Ecto neural progenitor cell (in vitro differentiated cells): ENCODE data around the gene BBS9.

Experiments used
- DNase-seq: peaks from one replicate; pipeline ENCODE4 v3.0.0-alpha.2; 2018; ENCODE audit warnings: low spot score

The BBS9 gene

DNA sequence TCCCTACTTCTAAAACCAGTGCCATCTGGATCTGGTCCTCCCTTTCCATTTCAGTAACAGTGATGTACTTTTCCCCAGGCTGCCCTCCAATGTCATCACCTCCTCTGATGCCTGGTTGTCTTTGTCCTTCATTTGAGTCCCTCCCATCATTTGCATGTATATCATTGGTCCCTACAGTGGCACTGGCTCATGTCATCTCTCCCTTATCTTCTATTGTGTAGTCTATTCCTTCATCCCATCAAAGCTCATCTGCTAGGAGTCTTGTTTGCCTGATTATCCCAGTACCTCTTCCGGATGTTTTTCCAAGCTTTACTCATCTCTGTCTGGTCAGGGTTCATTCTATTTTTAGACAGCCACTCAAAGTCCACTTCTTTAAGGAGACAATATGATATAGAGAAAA lies 483.1 kb downstream of the BBS9 start:
- no peak for DNase-seq

GRCh38 chr7:33614357-33615117 lies 485.2 kb downstream of the BBS9 start:
- no peak for DNase-seq

DNA sequence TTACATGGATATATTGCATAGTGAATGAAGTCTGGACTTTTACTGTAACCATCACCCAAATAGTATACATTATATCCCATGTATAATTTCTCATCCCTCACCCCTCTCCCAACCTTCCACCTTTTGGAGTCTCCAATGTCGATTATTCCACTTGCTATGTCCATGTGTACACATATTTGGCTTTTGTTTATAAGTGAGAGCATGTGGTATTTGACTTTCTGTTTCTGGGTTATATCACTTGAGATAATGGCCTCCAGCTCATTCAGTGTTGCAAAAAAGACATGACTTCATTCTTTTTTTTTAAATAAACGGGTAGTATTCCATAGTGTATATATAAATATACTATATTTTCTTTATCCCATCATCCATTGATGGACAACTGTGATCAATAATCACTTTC lies 487.4 kb downstream of the BBS9 start:
- no peak for DNase-seq

GRCh38 chr7:33619264-33619663 lies 489.9 kb downstream of the BBS9 start:
- no peak for DNase-seq

GRCh38 chr7:33623267-33623666 lies 493.9 kb downstream of the BBS9 start:
- DNase-seq, result no peak

- no peak for DNase-seq
Measured at GRCh38 chr7:33624215-33624614, 494.9 kb downstream of the BBS9 start.

DNA sequence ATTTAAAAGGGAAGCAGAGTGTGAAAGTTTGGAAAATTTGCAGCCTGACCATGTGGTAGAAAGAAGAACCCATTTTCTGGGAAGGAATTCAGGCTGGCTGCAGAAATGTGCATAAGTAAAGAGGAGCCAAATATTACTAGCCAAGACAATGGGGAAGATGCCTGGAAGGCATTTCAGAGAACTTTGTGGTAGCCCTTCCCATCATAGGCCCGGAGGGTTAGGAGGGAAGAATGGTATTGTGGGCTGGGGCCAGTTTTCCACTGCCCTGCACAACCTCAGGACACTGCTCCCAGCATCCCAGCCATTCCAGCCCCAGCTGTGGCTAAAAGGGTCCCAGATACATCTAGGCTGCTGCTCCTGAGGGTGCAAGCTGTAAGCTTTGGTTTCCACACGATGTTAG lies 497.5 kb downstream of the BBS9 start:
- no peak for DNase-seq

- DNase-seq, result no peak
Measured at GRCh38 chr7:33627741-33628140, 498.4 kb downstream of the BBS9 start.

GRCh38 chr7:33628894-33629293 lies 499.5 kb downstream of the BBS9 start:
- no peak for DNase-seq

DNA sequence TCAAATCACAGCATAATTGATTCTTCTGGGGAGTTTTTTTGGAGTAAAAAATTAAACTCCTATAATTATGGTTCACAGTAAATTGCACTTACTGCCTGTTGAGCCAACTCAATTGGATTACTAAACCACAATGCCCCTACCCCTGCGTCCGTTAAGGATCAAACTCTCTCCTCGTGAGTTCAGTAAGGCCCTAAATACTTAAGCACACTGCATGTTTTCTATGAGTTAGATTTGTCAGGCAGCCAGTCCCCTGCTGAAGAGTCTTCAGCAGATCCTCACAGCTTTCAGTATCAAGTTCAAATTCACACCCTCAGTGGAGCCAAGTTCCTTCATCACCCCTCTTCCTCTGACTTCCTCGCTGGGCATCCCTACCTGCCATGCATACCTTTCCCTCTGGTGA lies 501.0 kb downstream of the BBS9 start:
- no peak for DNase-seq

- DNase-seq, result no peak
Measured at GRCh38 chr7:33632322-33632721, 503.0 kb downstream of the BBS9 start.

DNA sequence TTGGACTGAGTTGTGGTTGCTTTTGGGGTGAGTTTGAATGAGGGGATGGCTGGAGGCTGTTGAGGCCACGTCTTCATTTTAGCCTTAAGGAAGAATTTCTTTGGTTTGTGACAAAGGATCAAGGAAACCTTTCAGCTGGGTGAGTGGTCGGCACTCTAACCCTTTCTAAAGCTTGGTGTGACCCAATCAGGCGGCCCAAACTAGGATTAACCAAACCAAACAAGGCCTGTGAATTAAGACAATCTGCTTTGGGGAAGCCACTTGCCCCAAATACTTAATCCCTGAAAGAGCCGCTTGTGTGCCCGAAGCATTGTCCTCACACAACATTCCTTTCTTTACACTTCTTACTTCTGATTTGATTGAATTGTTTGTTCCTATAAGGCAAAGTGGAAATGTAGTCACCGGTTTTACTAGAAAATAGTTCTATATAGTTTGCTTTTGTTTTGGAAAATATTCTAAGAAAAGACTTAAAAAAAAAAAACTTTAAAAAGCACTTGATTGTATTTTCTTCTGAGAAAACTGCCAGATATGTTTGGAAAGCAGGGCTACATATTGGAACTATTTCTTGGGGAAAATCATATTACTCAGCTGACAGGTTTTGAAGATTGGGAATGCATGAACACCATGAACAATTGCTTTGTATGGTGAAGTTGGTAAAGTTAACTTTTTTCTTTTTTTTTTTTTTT lies 503.6 kb downstream of the BBS9 start:
- DNase-seq, result peak; percentile 58

- no peak for DNase-seq
Measured at GRCh38 chr7:33634606-33635005, 505.2 kb downstream of the BBS9 start.

DNA sequence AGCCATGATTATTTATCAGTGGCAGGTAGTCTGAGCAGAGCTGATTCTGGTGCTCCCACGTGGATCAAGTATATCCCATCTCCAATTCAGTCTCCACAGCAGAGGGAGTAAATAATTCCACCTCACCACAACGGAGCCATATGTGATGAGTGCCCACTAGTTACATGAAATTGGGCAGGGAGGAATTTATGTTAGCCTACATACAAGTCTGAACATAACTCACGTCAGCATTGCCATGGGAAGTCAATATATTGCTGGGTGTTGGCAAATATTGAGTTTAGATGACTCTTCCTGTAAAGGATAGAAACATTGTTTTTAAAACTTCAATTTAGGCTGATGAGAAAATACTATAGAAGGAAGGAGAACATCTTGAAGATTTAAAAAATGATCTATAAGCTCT lies 507.0 kb downstream of the BBS9 start:
- no peak for DNase-seq

- DNase-seq, result no peak
Measured at GRCh38 chr7:33639552-33640197, 510.3 kb downstream of the BBS9 start.

GRCh38 chr7:33640741-33641140 lies 511.4 kb downstream of the BBS9 start:
- DNase-seq, result no peak

DNA sequence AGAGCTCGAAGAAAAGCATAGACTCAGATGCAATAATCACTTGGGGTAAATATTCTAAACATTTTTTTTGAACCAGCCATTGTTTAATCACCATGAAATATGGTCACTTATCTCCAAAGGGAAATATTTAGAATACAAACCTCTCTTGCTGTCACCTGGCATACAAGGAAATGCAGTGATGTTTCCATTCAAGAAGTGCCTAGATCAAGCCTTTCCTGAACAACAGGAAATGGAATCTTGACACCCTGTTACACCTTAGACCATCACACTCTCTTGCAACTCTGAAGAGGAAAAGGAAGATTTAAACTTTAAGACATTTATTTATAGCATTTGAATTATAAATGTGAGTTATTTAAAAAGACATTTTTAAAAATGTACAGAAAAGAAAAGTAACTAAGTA lies 512.9 kb downstream of the BBS9 start:
- DNase-seq, result no peak

DNA sequence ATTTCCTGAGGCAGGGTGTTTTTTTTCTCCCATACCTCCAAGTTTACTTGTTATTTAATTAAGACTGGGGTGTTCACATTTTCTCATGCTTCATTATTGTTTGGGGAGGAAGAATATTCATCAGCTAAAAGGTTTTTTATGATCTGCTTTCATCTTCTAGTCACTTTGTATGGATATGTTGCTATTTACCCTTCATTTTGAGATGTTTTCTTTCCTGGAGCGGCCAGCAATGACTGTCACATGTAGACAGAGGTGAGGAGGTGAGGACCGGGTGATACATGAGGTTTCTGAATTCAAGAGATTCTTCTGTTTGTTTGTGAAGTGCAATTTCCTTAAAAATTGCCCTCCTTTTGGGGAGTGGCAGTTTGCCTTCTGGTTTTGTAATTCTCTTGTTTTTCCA lies 514.2 kb downstream of the BBS9 start:
- DNase-seq, result no peak

DNA sequence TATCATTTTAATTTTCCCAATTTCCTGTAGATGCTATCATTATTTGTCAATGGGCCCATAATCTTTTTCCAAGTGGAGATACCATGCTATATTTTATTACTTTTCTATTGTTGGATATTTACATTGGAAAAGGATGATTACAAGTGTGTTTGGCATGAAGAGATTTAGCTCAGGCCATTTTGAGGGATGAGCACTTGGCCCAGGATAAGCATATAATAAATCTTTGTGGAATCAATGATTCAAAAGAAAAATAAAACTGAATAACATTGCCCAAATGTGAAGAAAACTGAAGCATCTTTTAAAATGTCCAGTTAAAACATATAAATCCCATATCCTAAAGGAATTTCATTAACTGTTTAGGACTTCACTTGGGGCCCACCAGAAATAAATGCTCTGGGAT lies 515.1 kb downstream of the BBS9 start:
- no peak for DNase-seq

- DNase-seq, result no peak
Measured at GRCh38 chr7:33645104-33645503, 515.7 kb downstream of the BBS9 start.

DNA sequence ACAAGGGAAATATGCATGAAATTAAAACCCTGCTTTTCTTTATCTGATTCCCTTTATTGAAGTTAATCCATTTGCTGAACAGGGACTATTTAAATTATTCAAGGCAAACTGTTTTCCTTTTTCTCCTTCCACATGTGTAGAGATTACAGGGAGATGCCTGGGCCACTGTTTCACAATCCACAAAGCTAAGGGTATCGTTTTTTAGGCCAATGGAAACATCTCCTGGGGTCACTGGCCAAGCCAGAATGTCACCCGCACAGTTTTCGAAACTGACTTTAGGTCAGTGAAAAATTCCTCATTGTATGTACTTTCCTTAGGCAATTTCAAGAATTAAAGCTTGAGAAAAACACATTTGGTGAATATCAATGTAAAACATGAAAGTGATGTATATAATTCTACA lies 516.8 kb downstream of the BBS9 start:
- no peak for DNase-seq

DNA sequence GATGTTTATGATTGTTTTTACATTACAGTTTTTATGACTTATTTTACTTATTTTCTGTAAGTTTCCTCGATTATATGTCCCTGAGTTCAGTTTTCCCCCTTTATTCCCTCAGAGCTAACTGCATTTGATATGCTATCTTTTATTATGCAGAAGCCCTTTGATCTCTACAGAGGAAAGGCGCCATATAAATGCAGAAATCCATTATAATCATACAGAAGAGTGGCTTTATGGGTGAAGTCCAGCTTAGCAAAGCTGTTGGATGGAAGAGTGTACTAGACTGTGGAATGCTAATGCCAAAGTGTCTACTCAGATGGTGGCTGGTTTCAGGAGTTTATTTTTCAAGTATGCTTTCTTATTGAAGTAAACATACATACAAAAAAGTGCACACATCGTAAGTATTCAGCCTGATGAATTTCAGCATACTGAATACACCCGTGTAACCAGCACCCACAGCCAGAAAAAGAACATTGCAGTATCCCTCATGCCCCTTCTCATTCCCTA lies 517.6 kb downstream of the BBS9 start:
- DNase-seq, result no peak
